GM23338 (cell line): ENCODE results near the gene LYZL1. TPM values are rescaled to one million over a fixed set of nuclear protein-coding genes. Genes with fewer than 3 reads are reported as not detected.

Experiments
- ATAC-seq: fragments of 200-7000 bp; cut with Tn5 transposase; 3 replicates; pipeline ENCODE4 v1.9.1; 2020
- DNase-seq: peaks from one replicate; pipeline ENCODE4 v3.0.0-alpha.2; 2015; ENCODE audit warnings: low spot score
- H2AFZ ChIP-seq: fragments of 200-600 bp; sonication (generic); 2 replicates; pipeline ENCODE4 v1.8.0; 2016; ENCODE audit warnings: antibody characterized with exemption, mild to moderate bottlenecking, moderate library complexity
- H3F3A ChIP-seq: fragments of 200-600 bp; sonication (generic); replicated peaks from 2 replicates; pipeline ENCODE4 v1.8.0; 2017; ENCODE audit warnings: antibody characterized with exemption, mixed run types, low read depth
- H3K27ac ChIP-seq: fragments of 200-600 bp; sonication (generic); 2 replicates; pipeline ENCODE4 v1.6.1; 2016; ENCODE audit warnings: low read depth
- H3K27me3 ChIP-seq: fragments of 200-600 bp; sonication (generic); 2 replicates; pipeline ENCODE4 v1.8.0; 2016; ENCODE audit warnings: mild to moderate bottlenecking, mixed run types, moderate library complexity; ENCODE audit not compliant: insufficient read depth
- H3K36me3 ChIP-seq: fragments of 200-600 bp; sonication (generic); 2 replicates; pipeline ENCODE4 v1.8.0; 2016; ENCODE audit warnings: mild to moderate bottlenecking; ENCODE audit not compliant: insufficient read depth
- H3K4me1 ChIP-seq: fragments of 200-600 bp; sonication (generic); 2 replicates; pipeline ENCODE4 v1.8.0; 2016; ENCODE audit warnings: mild to moderate bottlenecking, moderate library complexity; ENCODE audit not compliant: insufficient read depth
- H3K4me2 ChIP-seq: fragments of 200-600 bp; sonication (generic); 2 replicates; pipeline ENCODE4 v1.7.1; 2017; ENCODE audit warnings: mixed run types
- H3K4me3 ChIP-seq: fragments of 200-600 bp; sonication (generic); 2 replicates; pipeline ENCODE4 v1.6.1; 2016; ENCODE audit warnings: mixed run types
- H3K79me2 ChIP-seq: fragments of 200-600 bp; sonication (generic); replicated peaks from 2 replicates; pipeline ENCODE4 v1.8.0; 2017; ENCODE audit warnings: mild to moderate bottlenecking; ENCODE audit not compliant: insufficient read depth
- H3K9me2 ChIP-seq: fragments of 200-600 bp; sonication (generic); 2 replicates; pipeline ENCODE4 v1.8.0; 2017; ENCODE audit not compliant: insufficient read depth
- H4K20me1 ChIP-seq: fragments of 200-600 bp; sonication (generic); replicated peaks from 2 replicates; pipeline ENCODE4 v1.8.0; 2017; ENCODE audit warnings: mild to moderate bottlenecking; ENCODE audit not compliant: insufficient read depth
- H3K27ac Mint-ChIP-seq: 2 replicates; pipeline ENCODE4 v1.8.0; 2020; ENCODE audit warnings: inconsistent platforms, mild to moderate bottlenecking, moderate library complexity, mixed read lengths
- H3K27me3 Mint-ChIP-seq: 3 replicates; pipeline ENCODE4 v1.8.0; 2022; ENCODE audit warnings: low read depth, mild to moderate bottlenecking, moderate library complexity, mixed read lengths, inconsistent platforms; ENCODE audit not compliant: insufficient read depth, poor library complexity
- H3K36me3 Mint-ChIP-seq: 3 replicates; pipeline ENCODE4 v1.8.0; 2021; ENCODE audit warnings: low read depth, mild to moderate bottlenecking, inconsistent platforms, moderate library complexity, mixed read lengths
- H3K4me1 Mint-ChIP-seq: 3 replicates; pipeline ENCODE4 v1.8.0; 2020; ENCODE audit warnings: mild to moderate bottlenecking, inconsistent platforms, mixed read lengths
- H3K4me3 Mint-ChIP-seq: 3 replicates; pipeline ENCODE4 v1.8.0; 2021; ENCODE audit warnings: moderate library complexity, mild to moderate bottlenecking, inconsistent platforms, mixed read lengths
- H3K9me3 Mint-ChIP-seq: 3 replicates; pipeline ENCODE4 v1.8.0; 2020; ENCODE audit warnings: moderate library complexity, mild to moderate bottlenecking, inconsistent platforms, mixed read lengths
- ETS1 ChIP-seq: IDR thresholded peaks from 2 replicates; pipeline ENCODE4 v1.6.1; 2016; ENCODE audit warnings: antibody characterized with exemption
- EZH2 ChIP-seq: fragments of 200-600 bp; sonication (generic); IDR thresholded peaks from one replicate; pipeline ENCODE4 v1.8.0; 2017; ENCODE audit warnings: antibody characterized with exemption, mild to moderate bottlenecking, low read depth; ENCODE audit not compliant: unreplicated experiment
- EZH2phosphoT487 ChIP-seq: fragments of 200-600 bp; sonication (generic); IDR thresholded peaks from one replicate; pipeline ENCODE4 v1.8.1; 2018; ENCODE audit warnings: antibody characterized with exemption; ENCODE audit not compliant: unreplicated experiment
- JUNB ChIP-seq: IDR thresholded peaks from one replicate; pipeline ENCODE4 v1.6.1; 2016; ENCODE audit warnings: antibody characterized with exemption; ENCODE audit not compliant: unreplicated experiment
- NANOG ChIP-seq: IDR thresholded peaks from 2 replicates; pipeline ENCODE4 v1.6.1; 2016; ENCODE audit warnings: antibody characterized with exemption, borderline replicate concordance
- STAT1 ChIP-seq: IDR thresholded peaks from one replicate; pipeline ENCODE4 v1.6.1; 2016; ENCODE audit warnings: antibody characterized with exemption; ENCODE audit not compliant: unreplicated experiment
- ZNF114 ChIP-seq: fragments of 250-450 bp; sonication (Bioruptor Pico); IDR thresholded peaks from 2 replicates; pipeline ENCODE4 v1.5.0; 2020; ENCODE audit warnings: mild to moderate bottlenecking, moderate library complexity
- ZNF462 ChIP-seq: fragments of 250-450 bp; sonication (Bioruptor Pico); IDR thresholded peaks from 2 replicates; pipeline ENCODE4 v1.5.0; 2020; ENCODE audit warnings: mild to moderate bottlenecking, moderate library complexity
- polyA plus RNA-seq: library from polyadenylated mRNA; unstranded; fragments of >200 nt; fragmentation: Nextera tagmentation; extraction: Ambion mirVana; gene quantifications from 2 replicates; pipeline ENCODE4 v1.2.1, GENCODE V29; 2016
- total RNA-seq: library from RNA; depleted of rRNA; stranded (reverse); fragments of >200 nt; shearing (Covaris generic); gene quantifications from 2 replicates; pipeline ENCODE4 v1.2.3, GENCODE V29; 2014

Gene LYZL1
- total and polyA plus RNA-seq, 2 experiments from 2014 or later, result not detected

GRCh38 chr10:29269486-29269885 lies 19.4 kb upstream of the LYZL1 start:
- Mint-ChIP-seq H3K27ac (no peak overlapping the region), H3K9me3 (peaks cover 11% of the 10 kb centered on the region; the same call in 2 of the 3 replicates), H3K27me3 (no peaks in the 10 kb centered on the region), H3K4me1 (peaks cover 9% of the 10 kb centered on the region; the same call in 2 of the 3 replicates), H3K4me3 (no peak overlapping the region), H3K36me3 (peaks cover 10% of the 10 kb centered on the region)
- H4K20me1 ChIP-seq, result no peaks in the 10 kb centered on the region
- H3K9me2 ChIP-seq, result no peaks in the 10 kb centered on the region
- H3K27ac ChIP-seq, result no peak overlapping the region
- H3K79me2 ChIP-seq, result no peaks in the 10 kb centered on the region
- peaks cover 11% of the 10 kb centered on the region; the same call in 1 of the 2 replicates for H3K4me1 ChIP-seq
- no peaks in the 10 kb centered on the region for H3K27me3 ChIP-seq
- no peaks in the 10 kb centered on the region for H3K36me3 ChIP-seq
- ATAC-seq (no peak), DNase-seq (no peak)
- no peak overlapping the region for H3K4me2 ChIP-seq
- TF ChIP-seq JUNB, result no peak
- no peak for TF ChIP-seq ETS1
- TF ChIP-seq EZH2phosphoT487, result no peak
- no peak for TF ChIP-seq ZNF462 (CRISPR knock-in tag)
- 0 out of 2 replicates have a peak overlapping the region, but pooled peaks have one; percentile 52 for H2AFZ ChIP-seq
- no peak overlapping the region for H3K4me3 ChIP-seq
- no peaks in the 10 kb centered on the region for H3F3A ChIP-seq

GRCh38 chr10:29270883-29271282 lies 18.0 kb upstream of the LYZL1 start:
- Histone ChIP-seq H2AFZ (no peak overlapping the region), H3K4me1 (peaks cover 11% of the 10 kb centered on the region; the same call in 1 of the 2 replicates), H3K4me2 (no peak overlapping the region), H3K27me3 (no peaks in the 10 kb centered on the region), H3K4me3 (no peak overlapping the region), H3K27ac (no peak overlapping the region), H3K79me2 (no peaks in the 10 kb centered on the region), H3K9me2 (peaks cover 2% of the 10 kb centered on the region; the same call in 1 of the 2 replicates), H3F3A (no peaks in the 10 kb centered on the region), H4K20me1 (no peaks in the 10 kb centered on the region), H3K36me3 (no peaks in the 10 kb centered on the region)
- ATAC-seq (no peak), DNase-seq (no peak)
- Mint-ChIP-seq H3K36me3 (peaks cover 10% of the 10 kb centered on the region), H3K27me3 (no peaks in the 10 kb centered on the region), H3K9me3 (peaks cover 11% of the 10 kb centered on the region; the same call in 2 of the 3 replicates), H3K27ac (no peak overlapping the region), H3K4me3 (no peak overlapping the region), H3K4me1 (peaks cover 9% of the 10 kb centered on the region; the same call in 2 of the 3 replicates)
- TF ChIP-seq ZNF114 (CRISPR knock-in tag) (no peak), NANOG (no peak), ETS1 (no peak), EZH2 (no peak), EZH2phosphoT487 (no peak), JUNB (no peak), STAT1 (no peak)
